A549 treated with ZK216348 at 1 μM for 4 hours (cell line): ENCODE measurements around the gene SMCO4. TPM values are rescaled to one million over a fixed set of nuclear protein-coding genes. Genes with fewer than 3 reads are reported as not detected.

Source experiments
- total RNA-seq: library from RNA; stranded (reverse); fragments of 200-300 nt; extraction: Qiagen RNA extraction; gene quantifications from 5 replicates; pipeline ENCODE4 v1.2.3, GENCODE V29; 2022; ENCODE audit warnings: low read depth

SMCO4 gene
- 16.7 to 22.2 TPM (median 19.7 TPM) in 5 replicates for total RNA-seq

GRCh38 chr11:93543292-93543977 is at the start of gene SMCO4:
SMCO4 (minus strand) TSS chr11:93543391; CDS start chr11:93479189, 64,202 bp downstream.

Other genes starting within 250 kb of the SMCO4 start
- gene DEUP1, start 212.6 kb downstream of the SMCO4 start, total RNA-seq = not detected in 5 replicates
- 5.4 to 7.5 TPM (median 6.8 TPM) in 5 replicates for gene CEP295, start 118.3 kb upstream of the SMCO4 start, total RNA-seq
- 79.8 to 144 TPM (median 93.5 TPM) in 5 replicates for gene TAF1D, start 198.1 kb upstream of the SMCO4 start, total RNA-seq
- 10.2 to 14.7 TPM (median 11.7 TPM) in 5 replicates for gene C11orf54, start 198.3 kb upstream of the SMCO4 start, total RNA-seq
- 18.7 to 21.4 TPM (median 19.9 TPM) in 5 replicates for gene MED17, start 240.9 kb upstream of the SMCO4 start, total RNA-seq